ENCODE results near the gene SCN11A.

DNA sequence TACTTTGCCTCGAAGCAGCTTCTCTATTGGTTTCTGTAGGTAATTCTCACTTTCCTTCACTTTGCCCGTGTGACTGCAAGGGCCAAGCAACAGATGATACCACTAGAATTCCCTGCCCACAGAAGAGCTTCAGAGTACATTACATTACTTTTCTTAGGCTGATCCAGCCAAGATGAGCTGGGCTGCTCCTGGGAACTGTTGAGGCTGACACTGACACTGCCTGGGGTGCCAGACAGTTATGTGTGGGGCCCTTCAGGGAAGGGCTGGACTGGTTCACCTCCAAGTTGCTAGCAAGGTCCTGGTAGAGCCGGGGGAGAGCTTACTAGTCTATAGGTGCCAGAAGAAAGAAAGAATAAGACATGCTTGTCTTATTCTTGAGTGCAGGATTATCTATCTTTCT is 36.7 kb upstream of the SCN11A start:
- TF ChIP-seq, protein P1, sequence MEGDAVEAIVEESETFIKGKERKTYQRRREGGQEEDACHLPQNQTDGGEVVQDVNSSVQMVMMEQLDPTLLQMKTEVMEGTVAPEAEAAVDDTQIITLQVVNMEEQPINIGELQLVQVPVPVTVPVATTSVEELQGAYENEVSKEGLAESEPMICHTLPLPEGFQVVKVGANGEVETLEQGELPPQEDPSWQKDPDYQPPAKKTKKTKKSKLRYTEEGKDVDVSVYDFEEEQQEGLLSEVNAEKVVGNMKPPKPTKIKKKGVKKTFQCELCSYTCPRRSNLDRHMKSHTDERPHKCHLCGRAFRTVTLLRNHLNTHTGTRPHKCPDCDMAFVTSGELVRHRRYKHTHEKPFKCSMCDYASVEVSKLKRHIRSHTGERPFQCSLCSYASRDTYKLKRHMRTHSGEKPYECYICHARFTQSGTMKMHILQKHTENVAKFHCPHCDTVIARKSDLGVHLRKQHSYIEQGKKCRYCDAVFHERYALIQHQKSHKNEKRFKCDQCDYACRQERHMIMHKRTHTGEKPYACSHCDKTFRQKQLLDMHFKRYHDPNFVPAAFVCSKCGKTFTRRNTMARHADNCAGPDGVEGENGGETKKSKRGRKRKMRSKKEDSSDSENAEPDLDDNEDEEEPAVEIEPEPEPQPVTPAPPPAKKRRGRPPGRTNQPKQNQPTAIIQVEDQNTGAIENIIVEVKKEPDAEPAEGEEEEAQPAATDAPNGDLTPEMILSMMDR (conservative IDR thresholded peaks at IDR 0.05 in 1 of 2, IDR thresholded peaks at IDR 0.05 in 1 of 2; ENCODE audit: low read depth in 1 of 2, low read length in 2 of 2): no peak
- no peak for TF ChIP-seq EZH2 (IDR thresholded peaks at IDR 0.05; ENCODE audit: low read length, missing control alignments)
